ENCODE results near the gene ARL6IP4. TPM values are rescaled to one million over a fixed set of nuclear protein-coding genes. Genes with fewer than 3 reads are reported as not detected.

ARL6IP4 gene
- total RNA-seq, 1 donor from 2014 or later: 173 TPM

- Mint-ChIP-seq H3K9me3 (no peaks in the 10 kb centered on the region), H3K36me3 (ENCODE audit: low read depth) (no peaks in the 10 kb centered on the region), H3K27ac (ENCODE audit: unreplicated experiment) (no peak overlapping the region), H3K4me1 (peaks cover 2% of the 10 kb centered on the region), H3K27me3 (ENCODE audit: low read depth) (no peaks in the 10 kb centered on the region), H3K4me3 (no peak overlapping the region)
- TF ChIP-seq CTCF (conservative IDR thresholded peaks at IDR 0.05): no peak
- no peak for DNase-seq (ENCODE audit: low read depth, low spot score)
Measured at GRCh38 chr12:122959566-122960192, 20.8 kb upstream of the ARL6IP4 start.

GRCh38 chr12:122960193-122960569 lies 20.3 kb upstream of the ARL6IP4 start:
- no peaks in the 10 kb centered on the region for H3K27me3 Mint-ChIP-seq (ENCODE audit: low read depth)
- no peak for DNase-seq (ENCODE audit: low read depth, low spot score)
- TF ChIP-seq CTCF (conservative IDR thresholded peaks at IDR 0.05): no peak
- H3K9me3 Mint-ChIP-seq: no peaks in the 10 kb centered on the region
- H3K27ac Mint-ChIP-seq (ENCODE audit: unreplicated experiment): no peak overlapping the region
- H3K4me3 Mint-ChIP-seq: no peak overlapping the region
- H3K36me3 Mint-ChIP-seq (ENCODE audit: low read depth): no peaks in the 10 kb centered on the region
- peaks cover 6% of the 10 kb centered on the region for H3K4me1 Mint-ChIP-seq

GRCh38 chr12:122961531-122962329 lies 18.8 kb upstream of the ARL6IP4 start:
- no peak overlapping the region for H3K27ac Mint-ChIP-seq (ENCODE audit: unreplicated experiment)
- H3K27me3 Mint-ChIP-seq (ENCODE audit: low read depth): no peaks in the 10 kb centered on the region
- H3K36me3 Mint-ChIP-seq (ENCODE audit: low read depth): no peaks in the 10 kb centered on the region
- no peak overlapping the region for H3K4me3 Mint-ChIP-seq
- no peak for TF ChIP-seq CTCF (conservative IDR thresholded peaks at IDR 0.05)
- peaks cover 6% of the 10 kb centered on the region for H3K4me1 Mint-ChIP-seq
- DNase-seq (ENCODE audit: low read depth, low spot score): no peak
- no peaks in the 10 kb centered on the region for H3K9me3 Mint-ChIP-seq

- H3K27ac Mint-ChIP-seq (ENCODE audit: unreplicated experiment): no peak overlapping the region
- no peak for TF ChIP-seq CTCF (conservative IDR thresholded peaks at IDR 0.05)
- H3K27me3 Mint-ChIP-seq (ENCODE audit: low read depth): no peaks in the 10 kb centered on the region
- H3K9me3 Mint-ChIP-seq: no peaks in the 10 kb centered on the region
- H3K4me3 Mint-ChIP-seq: no peak overlapping the region
- no peaks in the 10 kb centered on the region for H3K36me3 Mint-ChIP-seq (ENCODE audit: low read depth)
- DNase-seq (ENCODE audit: low read depth, low spot score): no peak
- peaks cover 6% of the 10 kb centered on the region for H3K4me1 Mint-ChIP-seq
Measured at GRCh38 chr12:122963941-122964265, 16.6 kb upstream of the ARL6IP4 start.

- DNase-seq (ENCODE audit: low read depth, low spot score): no peak
- Mint-ChIP-seq H3K4me1 (peaks cover 6% of the 10 kb centered on the region), H3K36me3 (ENCODE audit: low read depth) (no peaks in the 10 kb centered on the region), H3K4me3 (peak overlapping the region; percentile 86), H3K27me3 (ENCODE audit: low read depth) (no peaks in the 10 kb centered on the region), H3K9me3 (no peaks in the 10 kb centered on the region), H3K27ac (ENCODE audit: unreplicated experiment) (no peak overlapping the region)
- TF ChIP-seq CTCF (conservative IDR thresholded peaks at IDR 0.05): no peak
Measured at GRCh38 chr12:122964439-122965257, 15.8 kb upstream of the ARL6IP4 start.

All from neural crest cell (in vitro differentiated cells).